Activated T-helper 2 cell treated with anti-CD3 and anti-CD28 coated beads, Interferon-gamma antibody, Interleukin-2, Interleukin-4, amounts not matched to agents 10 μg/mL and 5 μg/mL and 100 μg/mL, durations not matched to agents 14 hours and 24 hours and 36 hours (primary cell): Measurements from ENCODE around the gene FAM222A. TPM values are rescaled to one million over a fixed set of nuclear protein-coding genes. Genes with fewer than 3 reads are reported as not detected.
A peak's percentile ranks its signal among the peaks of the same experiment; 100 is the strongest.

Experiments
- DNase-seq: peaks from one replicate; pipeline ENCODE4 v3.0.0; 2021; ENCODE audit warnings: low spot score
- H3K27ac Mint-ChIP-seq: one replicate; pipeline ENCODE4 v1.8.0; 2021; ENCODE audit warnings: mixed read lengths
- H3K27me3 Mint-ChIP-seq: one replicate; pipeline ENCODE4 v1.8.0; 2021; ENCODE audit warnings: low read depth, mixed read lengths
- H3K36me3 Mint-ChIP-seq: one replicate; pipeline ENCODE4 v1.8.0; 2021; ENCODE audit warnings: low read depth, mixed read lengths
- H3K4me1 Mint-ChIP-seq: one replicate; pipeline ENCODE4 v1.8.0; 2021; ENCODE audit warnings: low read depth, mixed read lengths
- H3K4me3 Mint-ChIP-seq: one replicate; pipeline ENCODE4 v1.8.0; 2021; ENCODE audit warnings: low read depth, mild to moderate bottlenecking, moderate library complexity, mixed read lengths
- H3K9me3 Mint-ChIP-seq: one replicate; pipeline ENCODE4 v1.8.0; 2021; ENCODE audit warnings: mixed read lengths
- intact Hi-C: fragments of 100-400 bp; cut with micrococcal nuclease; formaldehyde crosslinking; loops from one replicate; pipeline ENCODE4 v1.15.1; 2023
- total RNA-seq: library from RNA; stranded (reverse); gene quantifications from 2 replicates; pipeline ENCODE4 v1.2.3, GENCODE V29; 2022

Gene FAM222A
- total RNA-seq, result 1.4 and 1.6 TPM in 2 replicates

- intact Hi-C loops, result loop anchor here (1.0 to 10.0 kb wide), 4 partner anchors 140 to 556 kb away; partner anchors contain the start of genes IFT81, MMAB and MVK
- Mint-ChIP-seq H3K4me3 (peak within 1 kb of the TSS; percentile 66), H3K27me3 (peaks cover 43% of the 10 kb centered on the region), H3K27ac (no peak within 1 kb of the TSS), H3K4me1 (no peaks in the 10 kb centered on the region), H3K9me3 (no peaks in the 10 kb centered on the region), H3K36me3 (no peaks in the 10 kb centered on the region)
- peak; percentile 94 for DNase-seq
Observed at GRCh38 chr12:109713187-109714070, at the start of gene FAM222A. FAM222A (plus strand) TSS chr12:109713825; CDS start chr12:109744147, 30,322 bp downstream.

GRCh38 chr12:109664402-109664801 lies 49.2 kb upstream of the FAM222A start:
- Mint-ChIP-seq H3K9me3 (no peaks in the 10 kb centered on the region), H3K4me3 (no peak overlapping the region), H3K4me1 (no peaks in the 10 kb centered on the region), H3K36me3 (no peaks in the 10 kb centered on the region), H3K27ac (no peak overlapping the region), H3K27me3 (peaks cover 4% of the 10 kb centered on the region)
- no peak for DNase-seq
- intact Hi-C loops, result no loop called here

GRCh38 chr12:109666068-109666467 lies 47.6 kb upstream of the FAM222A start:
- H3K4me1 Mint-ChIP-seq, result no peaks in the 10 kb centered on the region
- intact Hi-C loops, result no loop called here
- no peaks in the 10 kb centered on the region for H3K36me3 Mint-ChIP-seq
- no peak overlapping the region for H3K4me3 Mint-ChIP-seq
- H3K9me3 Mint-ChIP-seq, result no peaks in the 10 kb centered on the region
- DNase-seq, result no peak
- H3K27me3 Mint-ChIP-seq, result peaks cover 7% of the 10 kb centered on the region
- H3K27ac Mint-ChIP-seq, result no peak overlapping the region

GRCh38 chr12:109670731-109671130 lies 42.9 kb upstream of the FAM222A start:
- H3K9me3 Mint-ChIP-seq, result no peaks in the 10 kb centered on the region
- no peak for DNase-seq
- H3K27me3 Mint-ChIP-seq, result peaks cover 6% of the 10 kb centered on the region
- H3K4me1 Mint-ChIP-seq, result no peaks in the 10 kb centered on the region
- no peak overlapping the region for H3K4me3 Mint-ChIP-seq
- H3K36me3 Mint-ChIP-seq, result no peaks in the 10 kb centered on the region
- H3K27ac Mint-ChIP-seq, result no peak overlapping the region
- intact Hi-C loops, result no loop called here

GRCh38 chr12:109671502-109671901 lies 42.1 kb upstream of the FAM222A start:
- H3K27me3 Mint-ChIP-seq, result peaks cover 6% of the 10 kb centered on the region
- no peak overlapping the region for H3K27ac Mint-ChIP-seq
- no peaks in the 10 kb centered on the region for H3K4me1 Mint-ChIP-seq
- H3K9me3 Mint-ChIP-seq, result no peaks in the 10 kb centered on the region
- no peak for DNase-seq
- H3K4me3 Mint-ChIP-seq, result no peak overlapping the region
- no peaks in the 10 kb centered on the region for H3K36me3 Mint-ChIP-seq
- intact Hi-C loops, result no loop called here

- Mint-ChIP-seq H3K4me3 (no peak overlapping the region), H3K4me1 (no peaks in the 10 kb centered on the region)
Observed at GRCh38 chr12:109673379-109673778, 40.2 kb upstream of the FAM222A start.

GRCh38 chr12:109673884-109674283 lies 39.7 kb upstream of the FAM222A start:
- DNase-seq, result no peak
- Mint-ChIP-seq H3K4me1 (no peaks in the 10 kb centered on the region), H3K27ac (no peak overlapping the region), H3K27me3 (peaks cover 12% of the 10 kb centered on the region), H3K9me3 (no peaks in the 10 kb centered on the region), H3K36me3 (no peaks in the 10 kb centered on the region), H3K4me3 (no peak overlapping the region)
- intact Hi-C loops, result no loop called here

More at GRCh38 chr12:109673379-109673778, 40.2 kb upstream of the FAM222A start:
- Mint-ChIP-seq H3K9me3 (no peaks in the 10 kb centered on the region), H3K36me3 (no peaks in the 10 kb centered on the region), H3K27ac (no peak overlapping the region), H3K27me3 (peaks cover 12% of the 10 kb centered on the region)
- intact Hi-C loops, result no loop called here
- DNase-seq, result no peak

GRCh38 chr12:109675411-109675810 lies 38.2 kb upstream of the FAM222A start:
- intact Hi-C loops, result no loop called here
- Mint-ChIP-seq H3K27me3 (peaks cover 13% of the 10 kb centered on the region), H3K4me1 (no peaks in the 10 kb centered on the region), H3K4me3 (no peak overlapping the region), H3K9me3 (no peaks in the 10 kb centered on the region), H3K36me3 (no peaks in the 10 kb centered on the region), H3K27ac (no peak overlapping the region)
- DNase-seq, result no peak

- no peaks in the 10 kb centered on the region for H3K9me3 Mint-ChIP-seq
- no peaks in the 10 kb centered on the region for H3K36me3 Mint-ChIP-seq
Observed at GRCh38 chr12:109677279-109677691, 36.3 kb upstream of the FAM222A start.

GRCh38 chr12:109678719-109679118 lies 34.9 kb upstream of the FAM222A start:
- no peak for DNase-seq
- peaks cover 16% of the 10 kb centered on the region for H3K27me3 Mint-ChIP-seq
- H3K4me3 Mint-ChIP-seq, result no peak overlapping the region
- H3K27ac Mint-ChIP-seq, result no peak overlapping the region
- H3K36me3 Mint-ChIP-seq, result no peaks in the 10 kb centered on the region
- H3K4me1 Mint-ChIP-seq, result no peaks in the 10 kb centered on the region
- no peaks in the 10 kb centered on the region for H3K9me3 Mint-ChIP-seq
- intact Hi-C loops, result no loop called here

More at GRCh38 chr12:109677279-109677691, 36.3 kb upstream of the FAM222A start:
- Mint-ChIP-seq H3K27ac (no peak overlapping the region), H3K4me1 (no peaks in the 10 kb centered on the region), H3K4me3 (no peak overlapping the region), H3K27me3 (peaks cover 12% of the 10 kb centered on the region)
- intact Hi-C loops, result no loop called here
- no peak for DNase-seq

- Mint-ChIP-seq H3K27ac (no peak overlapping the region), H3K27me3 (peaks cover 17% of the 10 kb centered on the region), H3K4me3 (no peak overlapping the region), H3K9me3 (no peaks in the 10 kb centered on the region), H3K36me3 (no peaks in the 10 kb centered on the region), H3K4me1 (no peaks in the 10 kb centered on the region)
- DNase-seq, result no peak
- intact Hi-C loops, result no loop called here
Observed at GRCh38 chr12:109679501-109680263, 33.9 kb upstream of the FAM222A start.

- no peak overlapping the region for H3K27ac Mint-ChIP-seq
- no peak for DNase-seq
- H3K4me3 Mint-ChIP-seq, result no peak overlapping the region
- peaks cover 17% of the 10 kb centered on the region for H3K27me3 Mint-ChIP-seq
- intact Hi-C loops, result no loop called here
- H3K4me1 Mint-ChIP-seq, result no peaks in the 10 kb centered on the region
- no peaks in the 10 kb centered on the region for H3K9me3 Mint-ChIP-seq
- no peaks in the 10 kb centered on the region for H3K36me3 Mint-ChIP-seq
Observed at GRCh38 chr12:109680264-109681005, 33.2 kb upstream of the FAM222A start.
